IgD-negative memory B cell (primary cell): ENCODE measurements around the gene IGFBP4. TPM values are rescaled to one million over a fixed set of nuclear protein-coding genes. Genes with fewer than 3 reads are reported as not detected.
"Not testable (repeated sequence)": the region's sequence is repeated elsewhere in the genome, so short reads cannot be mapped to it uniquely, and the experiment has no call there.

Experiments used
- H3K27ac Mint-ChIP-seq, 3 donors: one replicate each; pipeline ENCODE4 v1.8.0; 2020 to 2022; ENCODE audit warnings: mild to moderate bottlenecking in 3 of 3, mixed read lengths in 3 of 3, moderate library complexity in 1 of 3
- H3K27me3 Mint-ChIP-seq: one replicate; pipeline ENCODE4 v1.8.0; 2021; ENCODE audit warnings: mixed read lengths
- H3K36me3 Mint-ChIP-seq: one replicate; pipeline ENCODE4 v1.8.0; 2020; ENCODE audit warnings: mild to moderate bottlenecking, mixed read lengths
- H3K4me1 Mint-ChIP-seq, 3 donors: one replicate each; pipeline ENCODE4 v1.8.0; 2020 to 2022; ENCODE audit warnings: mixed read lengths in 3 of 3, mild to moderate bottlenecking in 1 of 3
- H3K4me3 Mint-ChIP-seq, 4 donors: one replicate each; pipeline ENCODE4 v1.8.0; 2020 to 2022; ENCODE audit warnings: mild to moderate bottlenecking in 4 of 4, mixed read lengths in 4 of 4, moderate library complexity in 3 of 4
- H3K9me3 Mint-ChIP-seq, 3 donors: one replicate each; pipeline ENCODE4 v1.8.0; 2020 to 2021; ENCODE audit warnings: mixed read lengths in 3 of 3, mild to moderate bottlenecking in 1 of 3
- polyA plus RNA-seq: library from polyadenylated mRNA; unstranded; fragments of 300-500 nt; fragmentation: Illumina TruSeq; gene quantifications from one replicate; pipeline ENCODE4 v1.2.3, GENCODE V29; 2021

IGFBP4 gene
- polyA plus RNA-seq: 3.0 TPM

DNA sequence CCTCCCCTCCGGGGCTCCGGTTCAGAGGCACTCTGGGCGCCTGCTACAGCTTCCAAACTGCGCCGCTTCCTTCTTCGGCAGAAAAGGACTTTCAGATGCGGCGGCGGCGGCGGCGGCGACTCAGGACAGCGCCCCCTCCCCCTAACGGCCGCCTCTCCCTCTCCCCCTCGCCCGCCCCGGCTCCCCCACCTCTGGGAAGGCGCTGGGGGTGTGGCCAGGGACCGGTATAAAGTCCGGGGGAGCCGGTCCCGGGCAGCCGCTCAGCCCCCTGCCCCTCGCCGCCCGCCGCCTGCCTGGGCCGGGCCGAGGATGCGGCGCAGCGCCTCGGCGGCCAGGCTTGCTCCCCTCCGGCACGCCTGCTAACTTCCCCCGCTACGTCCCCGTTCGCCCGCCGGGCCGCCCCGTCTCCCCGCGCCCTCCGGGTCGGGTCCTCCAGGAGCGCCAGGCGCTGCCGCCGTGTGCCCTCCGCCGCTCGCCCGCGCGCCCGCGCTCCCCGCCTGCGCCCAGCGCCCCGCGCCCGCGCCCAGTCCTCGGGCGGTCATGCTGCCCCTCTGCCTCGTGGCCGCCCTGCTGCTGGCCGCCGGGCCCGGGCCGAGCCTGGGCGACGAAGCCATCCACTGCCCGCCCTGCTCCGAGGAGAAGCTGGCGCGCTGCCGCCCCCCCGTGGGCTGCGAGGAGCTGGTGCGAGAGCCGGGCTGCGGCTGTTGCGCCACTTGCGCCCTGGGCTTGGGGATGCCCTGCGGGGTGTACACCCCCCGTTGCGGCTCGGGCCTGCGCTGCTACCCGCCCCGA lies at the start of gene IGFBP4:
IGFBP4 (plus strand) TSS at position 255 of the 792 bp plus-strand sequence; CDS start at position 541, 286 bp downstream.
- Mint-ChIP-seq H3K36me3 (no peaks in the 10 kb centered on the region), H3K4me1 (peaks cover 6 to 15% (median 13%) of the 10 kb centered on the region in 3 donors), H3K9me3 (no peaks in the 10 kb centered on the region), H3K4me3 (peak within 1 kb of the TSS; percentile 70 to 85 (median 77)), H3K27me3 (peaks cover 6% of the 10 kb centered on the region), H3K27ac (peak within 1 kb of the TSS in 2 of 3 donors; percentile 53 to 88)

DNA sequence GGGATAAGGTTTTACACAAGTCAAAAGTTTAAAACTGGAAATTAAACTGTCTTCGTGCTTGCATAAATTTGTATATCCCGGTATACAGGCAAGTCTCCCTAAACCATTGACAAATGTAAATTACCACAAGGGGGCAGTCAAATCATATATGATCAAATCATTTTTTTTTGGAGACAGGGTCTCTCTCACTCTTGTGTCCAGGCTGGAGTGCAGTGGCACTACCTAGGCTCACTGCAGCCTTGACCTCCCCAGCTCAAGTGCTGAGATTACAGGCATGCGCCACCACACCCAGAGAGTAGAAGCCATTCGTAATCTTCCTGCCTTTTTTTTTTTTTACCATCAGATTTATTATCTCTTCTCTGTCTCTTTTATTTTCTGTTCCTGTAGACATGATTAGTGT lies 44.1 kb upstream of the IGFBP4 start:
- Mint-ChIP-seq H3K4me3 (no peak overlapping the region), H3K4me1 (peaks cover 0 to 12% (median 5%) of the 10 kb centered on the region in 3 donors), H3K36me3 (no peaks in the 10 kb centered on the region), H3K9me3 (no peaks in the 10 kb centered on the region), H3K27ac (peak overlapping the region in 1 of 3 donors; percentile 17), H3K27me3 (no peaks in the 10 kb centered on the region)

DNA sequence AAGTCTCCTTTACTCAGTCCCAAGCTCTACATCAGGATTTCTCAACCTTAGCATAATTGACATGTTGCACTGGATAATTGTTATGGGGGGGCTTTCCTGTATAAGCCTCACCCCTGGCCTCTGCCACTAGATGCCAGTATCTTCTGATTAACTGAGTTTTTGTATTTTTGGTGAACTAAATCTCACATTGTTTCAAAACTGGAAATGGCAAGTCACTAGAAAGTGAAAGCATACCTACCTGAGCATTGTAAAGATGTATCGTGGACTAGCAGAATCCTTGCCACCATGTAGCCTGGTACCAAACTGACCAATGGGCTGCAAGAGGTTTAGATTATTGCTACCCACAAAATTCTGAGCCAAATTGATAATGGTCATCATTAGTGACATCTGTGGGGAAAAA lies 40.6 kb upstream of the IGFBP4 start:
- Mint-ChIP-seq H3K4me1 (peaks cover 0 to 12% (median 5%) of the 10 kb centered on the region in 3 donors), H3K27ac (peak overlapping the region in 1 of 3 donors; percentile 53), H3K4me3 (peak overlapping the region in 3 of 4 donors; percentile 34 to 67 (median 58)), H3K36me3 (no peaks in the 10 kb centered on the region), H3K27me3 (no peaks in the 10 kb centered on the region), H3K9me3 (no peaks in the 10 kb centered on the region)

DNA sequence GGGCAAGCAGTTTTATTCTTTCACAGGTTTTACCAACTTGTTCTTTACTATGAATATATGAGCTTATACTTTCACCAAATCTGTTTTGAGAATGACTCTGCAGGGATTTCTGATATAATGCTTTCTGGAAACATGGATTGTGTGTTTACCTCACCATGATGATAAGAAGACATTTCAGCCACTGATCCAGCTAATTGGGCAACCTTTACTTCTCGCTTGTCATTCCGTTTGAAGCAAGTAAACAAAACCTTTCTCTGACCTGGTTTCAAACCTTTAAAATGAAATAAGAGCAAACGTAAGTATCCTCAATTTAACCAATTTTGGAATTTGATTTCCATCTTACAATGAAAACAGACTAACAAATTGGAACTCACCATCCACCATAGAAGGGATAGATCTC lies 39.2 kb upstream of the IGFBP4 start:
- no peak overlapping the region for H3K4me3 Mint-ChIP-seq
- no peaks in the 10 kb centered on the region for H3K36me3 Mint-ChIP-seq
- peaks cover 0 to 12% (median 5%) of the 10 kb centered on the region in 3 donors for H3K4me1 Mint-ChIP-seq
- H3K27ac Mint-ChIP-seq: peak overlapping the region in 1 of 3 donors; percentile 46
- no peaks in the 10 kb centered on the region for H3K27me3 Mint-ChIP-seq
- no peaks in the 10 kb centered on the region for H3K9me3 Mint-ChIP-seq

DNA sequence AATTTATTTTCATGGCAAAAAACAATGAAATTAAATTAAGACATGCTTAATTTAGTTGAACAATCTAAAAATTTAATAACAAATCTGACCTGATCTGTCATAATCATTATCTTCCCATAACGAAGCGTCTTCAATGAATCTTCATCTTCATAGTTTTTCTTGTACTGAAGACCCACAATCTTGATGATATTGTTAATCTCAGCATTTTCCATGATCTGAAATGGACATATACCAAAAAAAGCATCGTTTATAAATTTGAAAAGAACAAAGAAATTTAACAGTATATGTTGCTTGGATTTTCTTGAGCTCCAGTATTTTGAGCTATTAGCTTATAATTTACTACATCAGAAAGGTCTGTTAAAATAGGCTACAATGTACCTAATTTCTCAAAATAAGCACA lies 35.8 kb upstream of the IGFBP4 start:
- H3K9me3 Mint-ChIP-seq: no peaks in the 10 kb centered on the region

DNA sequence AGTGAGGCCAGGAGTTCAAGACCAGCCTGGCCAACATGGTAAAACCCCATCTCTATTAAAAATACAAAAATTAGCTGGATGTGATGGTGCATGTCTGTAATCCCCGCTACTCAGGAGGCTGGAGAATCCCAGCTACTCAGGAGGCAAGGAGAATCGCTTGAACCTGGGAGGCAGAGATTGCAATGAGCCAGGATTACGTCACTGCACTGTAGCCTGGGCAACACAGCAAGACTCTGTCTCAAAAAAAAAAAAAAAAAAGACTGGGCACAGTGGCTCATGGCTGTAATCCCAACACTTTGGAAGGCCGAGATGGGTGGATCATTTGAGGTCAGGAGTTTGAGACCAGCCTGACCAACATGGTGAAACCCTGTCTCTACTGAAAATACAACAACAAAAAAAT lies 33.7 kb upstream of the IGFBP4 start:
- H3K27ac Mint-ChIP-seq, H3K36me3 Mint-ChIP-seq, H3K9me3 Mint-ChIP-seq, H3K4me3 Mint-ChIP-seq, H3K4me1 Mint-ChIP-seq, H3K27me3 Mint-ChIP-seq: not testable (repeated sequence)

More for the DNA sequence above, 35.8 kb upstream of the IGFBP4 start:
- Mint-ChIP-seq H3K27me3 (no peaks in the 10 kb centered on the region), H3K36me3 (no peaks in the 10 kb centered on the region), H3K27ac (no peak overlapping the region), H3K4me1 (peaks cover 1 to 11% (median 5%) of the 10 kb centered on the region in 3 donors), H3K4me3 (no peak overlapping the region)

DNA sequence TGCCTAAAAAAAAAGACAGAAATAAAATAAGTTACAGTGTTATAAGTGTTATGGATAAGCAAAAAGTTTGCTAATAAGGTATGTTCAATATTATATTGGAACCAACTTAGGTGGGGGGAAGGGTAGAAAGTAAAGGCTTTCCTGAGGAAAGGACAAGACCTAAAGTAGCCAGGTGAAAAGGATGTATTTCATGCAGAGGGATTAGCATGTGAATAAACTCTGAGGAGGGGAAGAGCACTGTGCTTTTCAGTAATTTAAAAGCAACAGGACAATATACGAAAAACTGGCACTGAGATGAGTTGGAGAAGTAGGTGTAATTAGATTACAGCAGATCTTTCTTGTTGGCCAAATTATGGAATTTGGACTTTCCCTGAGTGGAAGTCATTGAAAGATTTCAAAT lies 33.2 kb upstream of the IGFBP4 start:
- Mint-ChIP-seq H3K27ac (no peak overlapping the region), H3K9me3 (no peaks in the 10 kb centered on the region), H3K36me3 (no peaks in the 10 kb centered on the region)

DNA sequence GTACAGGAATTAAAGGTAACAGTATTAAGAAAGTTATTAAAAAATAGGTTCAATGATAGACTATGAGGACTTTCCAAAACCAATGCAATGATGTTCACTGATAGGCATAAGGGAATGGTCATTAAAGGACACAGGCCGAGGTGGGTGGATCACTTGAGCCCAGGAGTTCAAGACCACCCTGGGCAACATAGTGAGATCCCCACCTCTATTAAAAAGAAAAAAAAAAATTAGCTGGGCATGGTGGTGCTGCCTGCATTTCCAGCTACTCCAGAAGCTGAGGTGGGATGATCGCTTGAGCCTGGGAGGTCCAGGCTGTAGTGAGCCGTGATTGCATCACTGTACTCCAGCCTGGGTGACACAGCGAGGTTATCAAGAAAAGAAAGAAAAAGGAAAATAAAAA lies 31.4 kb upstream of the IGFBP4 start:
- H3K27ac Mint-ChIP-seq: peak overlapping the region in 2 of 3 donors; percentile 39 to 71
- no peak overlapping the region for H3K4me3 Mint-ChIP-seq

More for the DNA sequence above, 33.2 kb upstream of the IGFBP4 start:
- Mint-ChIP-seq H3K4me1 (peaks cover 0 to 5% (median 0%) of the 10 kb centered on the region in 3 donors), H3K4me3 (no peak overlapping the region), H3K27me3 (no peaks in the 10 kb centered on the region)

DNA sequence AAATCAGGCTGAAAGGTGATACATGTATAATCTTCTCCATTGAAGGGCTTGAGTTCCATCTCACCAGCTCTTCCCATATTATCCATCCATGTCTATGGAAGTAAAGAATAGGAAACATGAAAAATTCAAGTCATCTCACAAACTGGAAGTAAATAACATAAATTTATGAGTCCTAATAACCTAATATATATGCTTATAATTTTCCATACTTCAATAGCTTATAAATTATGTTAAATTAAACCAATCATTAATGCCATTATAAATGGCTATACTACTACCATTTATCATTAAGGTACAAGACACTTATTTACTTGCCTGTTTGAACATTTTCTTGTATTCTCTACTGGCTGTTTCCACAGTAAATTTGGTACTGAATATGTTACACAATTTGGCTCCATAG lies 30.4 kb upstream of the IGFBP4 start:
- no peaks in the 10 kb centered on the region for H3K9me3 Mint-ChIP-seq
- H3K4me3 Mint-ChIP-seq: no peak overlapping the region
- no peaks in the 10 kb centered on the region for H3K36me3 Mint-ChIP-seq
- H3K4me1 Mint-ChIP-seq: peaks cover 10 to 21% (median 11%) of the 10 kb centered on the region in 3 donors
- H3K27ac Mint-ChIP-seq: peak overlapping the region in 1 of 3 donors; percentile 60
- no peaks in the 10 kb centered on the region for H3K27me3 Mint-ChIP-seq

More for the DNA sequence above, 31.4 kb upstream of the IGFBP4 start:
- Mint-ChIP-seq H3K9me3 (no peaks in the 10 kb centered on the region), H3K27me3 (no peaks in the 10 kb centered on the region), H3K4me1 (peaks cover 7 to 14% (median 10%) of the 10 kb centered on the region in 3 donors), H3K36me3 (no peaks in the 10 kb centered on the region)

DNA sequence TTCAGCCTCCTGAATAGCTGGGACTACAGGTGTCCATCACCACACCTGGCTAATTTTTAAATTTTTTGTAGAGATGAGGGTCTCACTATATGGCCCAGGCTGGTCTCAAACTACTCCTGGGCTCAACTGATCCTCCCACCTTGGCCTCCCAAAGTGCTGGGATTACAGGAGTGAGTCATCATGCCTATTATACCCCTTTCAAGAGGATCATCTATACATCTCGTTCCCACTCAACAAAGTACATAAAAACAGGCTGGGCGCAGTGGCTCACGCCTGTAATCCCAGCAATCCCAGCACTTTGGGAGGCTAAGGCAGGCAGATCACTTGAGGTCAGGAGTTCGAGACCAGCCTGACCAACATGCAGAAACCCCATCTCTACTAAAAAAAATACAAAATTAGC lies 28.9 kb upstream of the IGFBP4 start:
- not testable (repeated sequence) for H3K27me3 Mint-ChIP-seq, H3K4me3 Mint-ChIP-seq, H3K9me3 Mint-ChIP-seq, H3K36me3 Mint-ChIP-seq, H3K27ac Mint-ChIP-seq
- H3K4me1 Mint-ChIP-seq: peaks cover 11 to 23% (median 13%) of the 10 kb centered on the region in 3 donors

DNA sequence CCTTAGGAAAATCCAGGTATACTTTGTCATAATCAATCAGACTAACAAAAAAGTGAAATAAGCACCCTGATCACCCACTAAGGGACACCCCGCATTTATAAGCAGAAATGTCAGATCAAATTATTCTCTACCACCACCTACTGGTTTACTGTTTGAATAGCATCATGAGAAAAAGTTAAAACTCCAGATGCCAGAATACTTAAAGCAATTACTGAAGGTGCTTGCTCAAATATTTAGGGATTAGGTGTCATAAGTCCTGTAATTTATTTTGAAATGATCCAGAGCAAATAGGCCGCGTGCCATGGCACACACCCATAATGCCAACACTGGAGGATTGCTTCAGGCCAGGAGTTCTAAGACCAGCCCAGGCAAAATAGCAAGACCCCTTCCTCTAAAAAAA lies 27.9 kb upstream of the IGFBP4 start:
- Mint-ChIP-seq H3K4me1 (peaks cover 13 to 22% (median 14%) of the 10 kb centered on the region in 3 donors), H3K9me3 (no peaks in the 10 kb centered on the region), H3K27ac (peak overlapping the region in 1 of 3 donors; percentile 15), H3K4me3 (peak overlapping the region in 2 of 4 donors; percentile 44 to 70), H3K36me3 (no peaks in the 10 kb centered on the region), H3K27me3 (no peaks in the 10 kb centered on the region)

DNA sequence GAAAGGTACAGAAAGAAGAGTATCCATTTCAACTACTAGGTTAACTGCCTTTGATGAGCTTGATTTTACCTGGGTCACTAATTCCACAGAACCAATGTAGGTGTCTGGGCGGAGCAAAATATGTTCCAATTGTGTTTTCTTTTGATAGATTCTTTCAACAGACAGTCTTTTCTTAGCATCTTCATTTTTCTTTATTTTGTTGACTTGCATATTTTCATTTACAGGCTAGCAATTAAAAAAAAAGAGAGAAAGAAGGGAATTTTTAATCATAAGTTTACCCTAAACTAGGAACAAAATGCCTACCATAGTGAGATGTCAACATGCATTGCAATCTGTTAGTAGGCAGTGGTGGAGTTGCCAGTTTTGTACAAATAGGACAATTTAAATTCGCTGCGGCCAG lies 26.6 kb upstream of the IGFBP4 start:
- Mint-ChIP-seq H3K27ac (peak overlapping the region in 1 of 3 donors; percentile 72), H3K9me3 (no peaks in the 10 kb centered on the region), H3K27me3 (peaks cover 2% of the 10 kb centered on the region), H3K4me1 (peaks cover 13 to 18% (median 14%) of the 10 kb centered on the region in 3 donors), H3K4me3 (peak overlapping the region; percentile 83 to 98 (median 94)), H3K36me3 (no peaks in the 10 kb centered on the region)

DNA sequence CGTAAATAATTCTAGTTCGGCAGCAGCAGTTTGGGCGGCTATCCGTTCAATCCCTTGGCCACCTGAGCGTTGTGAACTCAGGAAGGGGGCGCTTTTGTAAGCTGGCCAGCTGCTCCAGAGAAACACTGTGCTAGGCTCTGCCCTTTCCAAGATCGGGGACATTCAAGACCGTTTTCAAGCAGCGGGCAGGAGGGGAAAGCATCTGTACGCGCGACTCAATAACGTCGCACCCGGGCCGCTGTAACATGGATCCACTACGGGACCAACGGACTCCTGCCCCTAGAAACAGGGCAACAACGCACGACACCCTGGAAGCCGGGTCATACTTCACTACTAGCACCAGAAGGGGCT lies 26.0 kb upstream of the IGFBP4 start:
- Mint-ChIP-seq H3K4me3 (peak overlapping the region; percentile 83 to 98 (median 94)), H3K9me3 (no peaks in the 10 kb centered on the region), H3K36me3 (no peaks in the 10 kb centered on the region), H3K27me3 (peaks cover 2% of the 10 kb centered on the region), H3K27ac (peak overlapping the region in 2 of 3 donors; percentile 72 to 78), H3K4me1 (peaks cover 13 to 18% (median 14%) of the 10 kb centered on the region in 3 donors)

DNA sequence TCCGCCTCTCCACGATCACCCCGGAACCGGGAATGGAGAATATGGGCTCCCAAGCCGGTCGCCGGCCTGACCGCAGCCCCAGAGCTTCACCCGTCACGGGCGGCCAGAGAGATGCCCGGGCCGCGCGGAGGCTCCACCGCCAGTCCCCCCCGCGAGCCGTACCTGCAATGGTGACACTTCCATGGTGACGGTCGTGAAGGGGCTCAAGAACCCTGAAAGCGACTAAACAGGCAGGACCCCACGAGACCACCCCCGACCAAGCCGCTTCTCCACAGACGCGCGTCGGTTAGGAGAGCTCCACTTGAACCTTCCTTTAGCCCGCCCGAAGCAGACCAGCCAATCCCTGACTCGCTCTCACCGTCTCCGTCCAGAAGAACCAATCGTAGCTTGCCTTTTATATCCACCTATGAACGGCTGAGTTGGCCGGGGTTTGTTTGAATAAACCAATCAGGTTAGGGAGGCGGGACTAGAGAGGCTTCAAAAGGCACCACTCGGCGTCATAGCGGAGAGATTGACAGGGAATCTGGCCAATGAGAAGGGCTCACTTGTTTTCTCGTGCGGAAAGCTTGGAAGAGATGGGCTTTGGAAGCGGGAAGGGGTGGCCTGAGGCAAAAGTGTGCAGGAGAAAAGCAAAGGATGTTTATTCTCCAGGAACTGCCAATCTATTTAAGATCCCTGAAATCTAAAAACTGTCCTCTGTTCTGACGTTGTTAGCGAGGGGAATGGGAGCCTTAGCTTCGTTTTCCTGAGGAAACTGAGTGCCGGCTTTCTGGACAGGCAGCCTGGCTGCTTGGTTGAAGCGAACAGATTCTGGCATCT lies 25.4 kb upstream of the IGFBP4 start, which contains the start of gene TOP2A:
TOP2A (minus strand) TSS at position 288 of the 819 bp plus-strand sequence; CDS start at position 183, 105 bp downstream.
- H3K36me3 Mint-ChIP-seq: no peaks in the 10 kb centered on the region

DNA sequence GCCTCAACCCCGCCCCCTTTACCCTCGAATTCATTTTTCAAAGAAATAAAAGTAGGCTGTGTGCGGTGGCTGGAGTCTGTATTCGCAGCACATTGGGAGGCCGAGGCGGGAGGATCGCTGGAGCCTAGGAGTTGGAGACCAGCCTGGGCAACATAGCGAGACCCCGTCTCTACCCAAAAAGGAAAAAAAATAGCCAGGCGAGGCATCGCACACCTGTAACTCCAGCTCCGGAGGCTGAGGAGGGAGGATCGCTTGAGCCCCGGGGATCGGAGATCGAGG lies 24.9 kb upstream of the IGFBP4 start:
- no peaks in the 10 kb centered on the region for H3K36me3 Mint-ChIP-seq
- H3K4me1 Mint-ChIP-seq: peaks cover 13 to 18% (median 16%) of the 10 kb centered on the region in 3 donors
- peak overlapping the region; percentile 83 to 98 (median 94) for H3K4me3 Mint-ChIP-seq
- peak overlapping the region in 2 of 3 donors; percentile 78 to 87 for H3K27ac Mint-ChIP-seq
- H3K9me3 Mint-ChIP-seq: no peaks in the 10 kb centered on the region
- peaks cover 2% of the 10 kb centered on the region for H3K27me3 Mint-ChIP-seq

More for the DNA sequence above, 25.4 kb upstream of the IGFBP4 start, which contains the start of gene TOP2A:
- Mint-ChIP-seq H3K27ac (peak within 1 kb of the TSS; percentile 72 to 87 (median 78)), H3K9me3 (no peaks in the 10 kb centered on the region), H3K4me3 (peak within 1 kb of the TSS; percentile 83 to 98 (median 94)), H3K4me1 (peaks cover 13 to 18% (median 15%) of the 10 kb centered on the region in 3 donors), H3K27me3 (peaks cover 2% of the 10 kb centered on the region)
